Prostate gland (tissue), 2 donors: ENCODE measurements around the gene SSTR3. TPM values are rescaled to one million over a fixed set of nuclear protein-coding genes. Genes with fewer than 3 reads are reported as not detected.

Source experiments
- DNase-seq: peaks from one replicate; pipeline ENCODE4 v3.0.0-alpha.2; 2019; ENCODE audit warnings: low spot score
- H3K27ac ChIP-seq, 2 donors: fragments of 200-600 bp; sonication (generic); 2 replicates each; pipeline ENCODE4 v1.5.1; 2017 to 2019
- H3K27me3 ChIP-seq: fragments of 200-600 bp; sonication (generic); replicated peaks from 2 replicates; pipeline ENCODE4 v1.5.1; 2019; ENCODE audit not compliant: insufficient read depth
- H3K36me3 ChIP-seq, 2 donors: fragments of 200-600 bp; sonication (generic); 1 replicate in 1 of 2; 2 replicates in 1 of 2; pipeline versions ENCODE4 v1.5.1 to v1.8.1; 2017 to 2019
- H3K4me1 ChIP-seq: fragments of 200-600 bp; sonication (generic); replicated peaks from 2 replicates; pipeline ENCODE4 v1.5.1; 2019
- H3K4me3 ChIP-seq, 2 donors: fragments of 200-600 bp; sonication (generic); 2 replicates each; pipeline ENCODE4 v1.5.1; 2017 to 2019
- H3K9me3 ChIP-seq: fragments of 200-600 bp; sonication (generic); 2 replicates; pipeline ENCODE4 v1.5.1; 2017
- CTCF ChIP-seq, 4 experiments: fragments of 200-600 bp in 2 of 4; fragments of 450-650 bp in 2 of 4; sonication (generic) in 2 of 4; IDR thresholded peaks; 1 replicate in 3 of 4; 2 replicates in 1 of 4; pipeline ENCODE4 v1.5.1; 2016 to 2019; ENCODE audit warnings: antibody characterized with exemption in 4 of 4, mild to moderate bottlenecking in 2 of 4, moderate library complexity in 2 of 4
- POLR2A ChIP-seq: fragments of 450-650 bp; IDR thresholded peaks from one replicate; pipeline ENCODE4 v1.6.1; 2016; ENCODE audit warnings: antibody characterized with exemption, mild to moderate bottlenecking
- POLR2AphosphoS5 ChIP-seq: sonication (generic); formaldehyde crosslinking; IDR thresholded peaks from one replicate; pipeline ENCODE4 v1.6.1; 2017; ENCODE audit warnings: antibody characterized with exemption
- WGBS: methylation state at CpG from one replicate; pipeline ENCODE4 v1.1.5; 2018; 5-methylcytosine and 5-hydroxymethylcytosine counted together
- intact Hi-C: fragments of 100-400 bp; cut with DNase I; formaldehyde crosslinking; loops from one replicate; pipeline ENCODE4 v1.14.2; 2022
- total RNA-seq, 2 donors: library from RNA; depleted of rRNA; stranded (reverse); fragments of >200 nt; gene quantifications; one replicate each; pipeline ENCODE4 v1.1.0, GENCODE V29; 2016

SSTR3 gene
- total RNA-seq, 2 donors from 2014 or later = 46.4 TPM; not detected in 1

GRCh38 chr22:37229012-37229804 is 16.9 kb upstream of the SSTR3 start:
- Histone ChIP-seq H3K27ac (no peak overlapping the region), H3K36me3 (no peaks in the 10 kb centered on the region), H3K4me1 (no peaks in the 10 kb centered on the region), H3K4me3 (no peak overlapping the region), H3K9me3 (no peaks in the 10 kb centered on the region), H3K27me3 (no peaks in the 10 kb centered on the region)
- WGBS = 70% methylated on average over 7 of the region's 7 CpGs
- no peak for DNase-seq
- TF ChIP-seq POLR2A = no peak
- TF ChIP-seq CTCF (IDR thresholded peaks at IDR 0.05) = no peak
- TF ChIP-seq POLR2AphosphoS5 = no peak
- intact Hi-C loops = no loop called here

- no peak overlapping the region for H3K4me3 ChIP-seq
- DNase-seq = no peak
- no peaks in the 10 kb centered on the region for H3K36me3 ChIP-seq
- H3K9me3 ChIP-seq = no peaks in the 10 kb centered on the region
- intact Hi-C loops = no loop called here
- no peaks in the 10 kb centered on the region for H3K27me3 ChIP-seq
- no peaks in the 10 kb centered on the region for H3K4me1 ChIP-seq
- TF ChIP-seq POLR2A = no peak
- no peak for TF ChIP-seq POLR2AphosphoS5
- TF ChIP-seq CTCF (IDR thresholded peaks at IDR 0.05) = no peak
- H3K27ac ChIP-seq = no peak overlapping the region
- 60% methylated on average over 20 of the region's 20 CpGs for WGBS
Observed at GRCh38 chr22:37228106-37229011, 16.1 kb upstream of the SSTR3 start.

- no peaks in the 10 kb centered on the region for H3K4me1 ChIP-seq
- no peaks in the 10 kb centered on the region for H3K36me3 ChIP-seq
- no peaks in the 10 kb centered on the region for H3K27me3 ChIP-seq
- no peak for TF ChIP-seq POLR2A
- TF ChIP-seq CTCF (IDR thresholded peaks at IDR 0.05) = no peak
- TF ChIP-seq POLR2AphosphoS5 = no peak
- H3K27ac ChIP-seq = no peak overlapping the region
- 90% methylated on average over 14 of the region's 14 CpGs for WGBS
- H3K9me3 ChIP-seq = no peaks in the 10 kb centered on the region
- DNase-seq = no peak
- intact Hi-C loops = no loop called here
- H3K4me3 ChIP-seq = no peak overlapping the region
Observed at GRCh38 chr22:37226514-37226913, 14.2 kb upstream of the SSTR3 start.

- no peaks in the 10 kb centered on the region for H3K27me3 ChIP-seq
- intact Hi-C loops = no loop called here
- H3K36me3 ChIP-seq = no peaks in the 10 kb centered on the region
- TF ChIP-seq POLR2AphosphoS5 (no peak), POLR2A (no peak), CTCF (IDR thresholded peaks at IDR 0.05) (no peak)
- H3K4me3 ChIP-seq = no peak overlapping the region
- H3K27ac ChIP-seq = no peak overlapping the region
- H3K9me3 ChIP-seq = no peaks in the 10 kb centered on the region
- WGBS = 96% methylated on average over 4 of the region's 4 CpGs
- H3K4me1 ChIP-seq = no peaks in the 10 kb centered on the region
- no peak for DNase-seq
Observed at GRCh38 chr22:37226087-37226486, 13.8 kb upstream of the SSTR3 start.
